ENCODE results near the gene MCM3.

Gene MCM3

GRCh38 chr6:52284460-52285176 lies at the start of gene MCM3:
MCM3 (minus strand) TSS chr6:52284742; CDS start chr6:52284674, 68 bp downstream.
- DNase-seq (ENCODE audit: low read depth): peak; percentile 89

GRCh38 chr6:52333840-52334200 lies 49.3 kb upstream of the MCM3 start:
- DNase-seq (ENCODE audit: low read depth): no peak

GRCh38 chr6:52331793-52332457 lies 47.4 kb upstream of the MCM3 start:
- DNase-seq (ENCODE audit: low read depth): no peak

GRCh38 chr6:52330470-52330869 lies 45.9 kb upstream of the MCM3 start:
- DNase-seq (ENCODE audit: low read depth): no peak

GRCh38 chr6:52328729-52329128 lies 44.2 kb upstream of the MCM3 start:
- DNase-seq (ENCODE audit: low read depth): no peak

- DNase-seq (ENCODE audit: low read depth): no peak
These were observed 43.7 kb upstream of the MCM3 start for GRCh38 chr6:52328303-52328662.

GRCh38 chr6:52326540-52327364 lies 42.2 kb upstream of the MCM3 start:
- DNase-seq (ENCODE audit: low read depth): no peak

- no peak for DNase-seq (ENCODE audit: low read depth)
These were observed 41.3 kb upstream of the MCM3 start for GRCh38 chr6:52325695-52326471.

- DNase-seq (ENCODE audit: low read depth): no peak
These were observed 39.6 kb upstream of the MCM3 start for GRCh38 chr6:52324189-52324588.

- DNase-seq (ENCODE audit: low read depth): no peak
These were observed 33.5 kb upstream of the MCM3 start for GRCh38 chr6:52317841-52318581.

GRCh38 chr6:52317211-52317610 lies 32.7 kb upstream of the MCM3 start:
- DNase-seq (ENCODE audit: low read depth): no peak

- no peak for DNase-seq (ENCODE audit: low read depth)
These were observed 30.2 kb upstream of the MCM3 start for GRCh38 chr6:52314752-52315151.

- no peak for DNase-seq (ENCODE audit: low read depth)
These were observed 27.9 kb upstream of the MCM3 start for GRCh38 chr6:52312461-52312860.

GRCh38 chr6:52310932-52311331 lies 26.4 kb upstream of the MCM3 start:
- no peak for DNase-seq (ENCODE audit: low read depth)

- no peak for DNase-seq (ENCODE audit: low read depth)
These were observed 23.4 kb upstream of the MCM3 start for GRCh38 chr6:52307900-52308372.

GRCh38 chr6:52306972-52307870 lies 22.7 kb upstream of the MCM3 start:
- no peak for DNase-seq (ENCODE audit: low read depth)

- no peak for DNase-seq (ENCODE audit: low read depth)
These were observed 21.6 kb upstream of the MCM3 start for GRCh38 chr6:52305948-52306767.

GRCh38 chr6:52305411-52305810 lies 20.9 kb upstream of the MCM3 start:
- DNase-seq (ENCODE audit: low read depth): no peak

- DNase-seq (ENCODE audit: low read depth): no peak
These were observed 20.4 kb upstream of the MCM3 start for GRCh38 chr6:52304983-52305390.
